Central memory CD8-positive, alpha-beta T cell (primary cell): ENCODE data around the gene MYLK2.

Experiments used
- ATAC-seq: fragments of 150-1000 bp; cut with Tn5 transposase; replicated peaks from 2 replicates; pipeline ENCODE4 v1.10.0; 2022; ENCODE audit warnings: mild to moderate bottlenecking, moderate FRiP score, moderate number of reproducible peaks; ENCODE audit not compliant: poor library complexity, severe bottlenecking; ENCODE audit errors: extremely low read depth
- DNase-seq, 2 donors: peaks; one replicate each; pipeline ENCODE4 v3.0.0; 2021; ENCODE audit warnings: low spot score in 2 of 2
- H3K27ac Mint-ChIP-seq: one replicate; pipeline ENCODE4 v1.8.0; 2022; ENCODE audit warnings: low read depth, mild to moderate bottlenecking, moderate library complexity, mixed read lengths
- H3K27me3 Mint-ChIP-seq: one replicate; pipeline ENCODE4 v1.8.0; 2022; ENCODE audit warnings: mixed read lengths
- H3K36me3 Mint-ChIP-seq: one replicate; pipeline ENCODE4 v1.8.0; 2022; ENCODE audit warnings: mild to moderate bottlenecking, moderate library complexity, mixed read lengths; ENCODE audit not compliant: insufficient read depth
- H3K4me1 Mint-ChIP-seq: one replicate; pipeline ENCODE4 v1.8.0; 2022; ENCODE audit warnings: mixed read lengths
- H3K4me3 Mint-ChIP-seq: one replicate; pipeline ENCODE4 v1.8.0; 2022; ENCODE audit warnings: mild to moderate bottlenecking, moderate library complexity, mixed read lengths
- H3K9me3 Mint-ChIP-seq: one replicate; pipeline ENCODE4 v1.8.0; 2022; ENCODE audit warnings: mixed read lengths

The MYLK2 gene

DNA sequence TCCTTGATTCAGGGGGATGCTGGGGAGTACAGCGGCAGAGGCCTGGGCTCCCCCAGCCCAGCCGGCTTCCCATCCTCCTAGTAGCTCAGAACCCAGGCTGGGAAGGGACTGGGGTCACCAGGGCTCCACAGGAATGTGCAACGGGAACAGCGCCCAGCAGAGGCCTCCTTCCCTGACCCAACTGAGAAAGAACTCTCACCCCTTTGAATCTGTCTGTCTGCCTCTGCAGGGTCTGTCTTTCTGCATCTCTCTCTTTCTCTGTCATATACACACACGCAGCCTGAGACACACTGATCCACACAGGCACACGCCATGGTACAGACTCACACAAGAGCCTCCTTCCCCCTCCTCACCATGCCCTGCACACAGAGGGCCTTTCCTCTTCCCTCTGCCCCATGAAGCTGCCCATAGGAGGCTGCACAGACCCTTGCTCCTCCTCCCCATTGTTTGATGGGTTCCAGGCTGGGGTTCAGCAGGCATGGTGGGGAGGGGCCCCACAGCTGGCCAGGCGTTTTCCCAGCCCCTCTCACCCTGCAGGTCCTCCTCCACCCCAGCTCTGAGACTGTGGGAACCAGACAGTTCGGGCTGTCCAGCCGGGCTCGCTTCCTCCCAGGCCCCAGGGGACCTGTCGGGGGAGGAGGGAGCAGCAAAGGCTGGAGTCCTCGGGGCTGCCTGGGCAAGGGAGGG is 23.5 kb downstream of the MYLK2 start:
- no peaks in the 10 kb centered on the region for H3K36me3 Mint-ChIP-seq
- DNase-seq (no peak), ATAC-seq (no peak)
- no peak overlapping the region for H3K27ac Mint-ChIP-seq
- no peaks in the 10 kb centered on the region for H3K9me3 Mint-ChIP-seq
- H3K27me3 Mint-ChIP-seq: no peaks in the 10 kb centered on the region
- no peak overlapping the region for H3K4me3 Mint-ChIP-seq
- no peaks in the 10 kb centered on the region for H3K4me1 Mint-ChIP-seq

DNA sequence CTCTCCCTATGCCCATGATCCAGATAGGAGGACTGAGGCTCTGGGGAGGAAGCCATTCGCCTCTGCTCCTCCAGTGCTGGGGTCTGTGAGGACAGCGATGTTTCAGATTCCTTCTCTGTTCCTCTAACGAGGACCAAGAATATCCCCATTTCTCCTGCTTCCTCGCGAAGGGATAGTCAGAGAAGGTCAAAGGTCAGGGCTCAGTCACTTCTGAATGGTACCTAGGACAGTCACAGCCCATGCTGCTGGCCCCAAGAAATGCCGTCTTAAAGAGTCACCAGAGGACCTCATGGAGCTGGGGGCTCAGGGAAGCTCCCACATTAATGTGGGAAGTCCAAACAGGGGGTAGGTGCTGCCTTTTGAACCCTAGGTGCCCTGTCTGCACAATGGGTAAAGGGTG is 24.1 kb downstream of the MYLK2 start:
- H3K27me3 Mint-ChIP-seq: no peaks in the 10 kb centered on the region
- H3K36me3 Mint-ChIP-seq: no peaks in the 10 kb centered on the region
- DNase-seq (no peak), ATAC-seq (no peak)
- no peaks in the 10 kb centered on the region for H3K9me3 Mint-ChIP-seq
- no peaks in the 10 kb centered on the region for H3K4me1 Mint-ChIP-seq
- no peak overlapping the region for H3K27ac Mint-ChIP-seq
- H3K4me3 Mint-ChIP-seq: no peak overlapping the region

DNA sequence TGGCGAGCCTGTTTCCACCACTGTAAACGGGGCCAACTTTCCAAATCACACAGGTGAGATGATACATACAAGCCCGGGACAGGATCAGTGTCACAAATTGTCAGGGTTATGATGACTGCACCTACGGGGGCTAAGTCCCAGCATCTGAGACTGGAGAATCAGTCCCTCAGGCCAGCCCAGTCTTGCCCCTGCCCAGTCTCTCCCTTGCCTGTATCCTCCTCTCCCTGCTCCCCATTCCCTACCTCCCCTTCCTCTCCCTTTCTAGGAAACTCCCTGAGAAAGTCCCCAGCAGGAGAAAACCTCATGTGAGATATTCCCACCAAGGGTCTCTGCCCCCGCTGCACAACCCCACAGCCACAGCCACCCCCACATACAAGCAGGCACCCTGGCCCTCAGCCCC is 24.7 kb downstream of the MYLK2 start:
- ATAC-seq (no peak), DNase-seq (no peak)
- no peak overlapping the region for H3K27ac Mint-ChIP-seq
- no peaks in the 10 kb centered on the region for H3K36me3 Mint-ChIP-seq
- no peaks in the 10 kb centered on the region for H3K27me3 Mint-ChIP-seq
- no peaks in the 10 kb centered on the region for H3K4me1 Mint-ChIP-seq
- H3K4me3 Mint-ChIP-seq: no peak overlapping the region
- H3K9me3 Mint-ChIP-seq: no peaks in the 10 kb centered on the region

DNA sequence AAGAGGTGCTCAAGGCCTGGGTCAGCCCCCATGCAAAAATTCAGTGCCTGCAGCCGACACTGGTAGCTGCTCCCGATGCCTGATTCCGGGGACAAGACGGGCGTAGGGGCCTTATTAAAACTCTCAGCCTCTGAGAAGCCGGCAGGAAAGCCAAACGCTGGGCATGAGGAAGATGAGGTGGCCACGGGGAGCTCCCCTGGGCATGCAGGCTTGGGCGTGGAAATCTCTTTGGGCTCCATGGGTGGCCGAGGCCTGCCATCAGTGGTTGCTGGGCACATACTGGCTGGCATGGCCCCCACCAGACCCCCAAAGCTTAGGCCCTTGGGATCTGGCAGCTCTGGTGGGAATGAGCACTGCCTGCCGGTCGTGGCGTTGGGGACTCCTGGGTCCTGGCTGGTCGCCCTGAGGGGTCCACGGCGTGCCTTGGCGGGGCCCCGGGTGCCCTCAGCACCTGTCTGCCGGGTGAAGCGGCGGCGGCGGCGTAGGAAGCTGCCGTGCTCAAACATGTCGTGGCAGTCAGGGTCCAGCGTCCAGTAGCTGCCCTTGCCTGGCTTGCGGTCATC is 25.7 kb downstream of the MYLK2 start:
- no peak overlapping the region for H3K27ac Mint-ChIP-seq
- no peaks in the 10 kb centered on the region for H3K9me3 Mint-ChIP-seq
- no peak overlapping the region for H3K4me3 Mint-ChIP-seq
- H3K36me3 Mint-ChIP-seq: no peaks in the 10 kb centered on the region
- no peaks in the 10 kb centered on the region for H3K4me1 Mint-ChIP-seq
- no peak for DNase-seq
- ATAC-seq: no peak
- H3K27me3 Mint-ChIP-seq: no peaks in the 10 kb centered on the region

DNA sequence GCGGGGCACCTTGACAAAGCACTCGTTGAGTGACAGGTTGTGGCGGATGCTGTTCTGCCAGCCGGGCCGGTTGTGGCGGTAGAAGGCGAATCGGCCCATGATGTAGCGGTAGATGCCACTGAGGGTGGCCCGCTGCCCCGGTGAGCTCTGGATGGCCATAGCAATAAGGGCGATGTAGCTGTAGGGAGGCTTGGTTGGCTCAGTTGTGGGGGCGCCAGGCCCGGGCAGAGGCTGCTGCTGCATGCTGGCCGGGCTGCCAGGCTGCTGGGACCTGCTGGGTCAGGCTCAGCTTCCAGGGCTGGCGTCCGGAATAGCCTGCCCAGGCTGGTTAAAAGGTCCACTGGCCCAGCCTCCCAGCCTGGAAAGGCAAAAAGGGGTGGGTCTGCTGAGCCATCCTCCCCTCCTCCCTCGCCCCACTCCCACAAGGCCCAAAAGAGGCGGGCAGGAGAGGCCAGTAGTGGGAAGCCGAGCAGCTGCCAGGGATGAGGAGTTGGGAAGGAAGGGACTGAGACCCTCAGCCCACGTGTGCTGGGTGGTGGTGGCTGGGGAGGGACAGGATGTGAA is 26.2 kb downstream of the MYLK2 start, which contains the start of gene FOXS1:
TSS of gene FOXS1 (minus strand) at position 305 of the 564 bp plus-strand sequence. CDS start at position 243, 62 bp downstream.
- ATAC-seq: no peak
- Mint-ChIP-seq H3K27me3 (peaks cover 2% of the 10 kb centered on the region), H3K36me3 (no peaks in the 10 kb centered on the region), H3K9me3 (no peaks in the 10 kb centered on the region), H3K27ac (no peak within 1 kb of the TSS), H3K4me1 (no peaks in the 10 kb centered on the region), H3K4me3 (no peak within 1 kb of the TSS)
- DNase-seq: no peak

DNA sequence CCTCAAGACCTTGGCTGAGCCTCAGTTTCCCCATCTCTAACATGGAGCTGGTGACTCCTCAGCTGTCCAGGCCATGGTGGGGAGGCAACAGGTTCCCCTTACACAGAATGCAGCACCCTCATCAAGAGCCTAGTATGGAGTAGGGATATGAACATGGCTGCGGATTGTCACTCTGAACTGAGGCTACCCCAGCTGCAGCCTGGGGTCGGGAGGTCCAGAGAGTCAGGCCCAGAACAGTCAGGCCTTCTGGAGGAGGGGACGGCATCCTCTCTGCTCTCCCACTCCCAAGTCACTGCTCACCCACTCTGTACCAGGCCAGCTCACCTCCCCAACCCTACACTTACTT is 27.6 kb downstream of the MYLK2 start:
- no peaks in the 10 kb centered on the region for H3K36me3 Mint-ChIP-seq
- DNase-seq: no peak
- H3K4me1 Mint-ChIP-seq: no peaks in the 10 kb centered on the region
- H3K27ac Mint-ChIP-seq: no peak overlapping the region
- H3K9me3 Mint-ChIP-seq: no peaks in the 10 kb centered on the region
- peaks cover 16% of the 10 kb centered on the region for H3K27me3 Mint-ChIP-seq
- H3K4me3 Mint-ChIP-seq: no peak overlapping the region
- no peak for ATAC-seq

DNA sequence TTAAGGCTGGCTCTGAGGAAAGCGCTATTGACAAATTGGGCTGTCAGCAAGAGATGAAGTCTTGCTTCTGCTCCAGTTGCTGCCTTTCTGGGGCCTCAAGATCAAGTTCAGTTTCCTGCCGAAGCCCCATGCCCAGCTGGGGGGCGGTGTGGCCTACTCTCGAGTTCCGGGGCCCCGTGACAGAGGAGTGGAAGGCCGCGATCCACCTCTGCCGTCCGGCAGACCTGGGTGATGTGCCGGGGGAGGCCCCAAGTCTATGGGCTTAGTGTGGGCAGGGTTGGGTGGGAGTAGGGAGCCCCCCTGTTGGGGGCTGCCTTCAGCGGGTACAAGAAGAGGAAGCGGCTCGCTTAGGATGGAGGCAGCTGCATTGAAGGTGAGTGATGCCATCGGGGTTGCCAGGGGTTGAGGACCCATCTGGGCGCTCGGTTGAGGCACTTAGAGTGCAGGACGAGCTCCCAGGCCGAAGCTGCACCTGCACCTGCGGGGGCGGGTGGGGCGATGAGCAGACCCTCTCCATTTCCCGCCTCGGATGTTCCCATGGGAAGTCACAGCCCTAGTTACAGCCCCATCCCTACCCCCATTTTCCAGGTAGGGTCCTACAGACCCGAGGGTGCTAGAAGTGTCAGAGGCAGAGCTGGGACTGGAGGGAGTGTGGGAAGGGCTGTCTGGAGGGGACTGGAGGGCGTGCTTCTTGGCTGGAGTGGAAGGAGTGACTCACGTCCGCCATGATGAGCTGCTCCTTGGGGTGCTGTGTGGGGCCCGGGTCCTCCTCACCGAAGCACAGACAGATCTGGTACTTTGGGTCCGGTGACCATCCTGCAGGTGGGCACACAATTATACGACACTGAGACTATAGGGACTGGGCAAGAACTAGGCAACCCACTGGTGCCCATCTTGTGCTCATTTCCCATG is 29.2 kb downstream of the MYLK2 start:
- DNase-seq (no peak), ATAC-seq (no peak)
- Mint-ChIP-seq H3K9me3 (no peaks in the 10 kb centered on the region), H3K4me1 (no peaks in the 10 kb centered on the region), H3K27me3 (peaks cover 16% of the 10 kb centered on the region), H3K36me3 (no peaks in the 10 kb centered on the region), H3K4me3 (no peak overlapping the region), H3K27ac (no peak overlapping the region)

DNA sequence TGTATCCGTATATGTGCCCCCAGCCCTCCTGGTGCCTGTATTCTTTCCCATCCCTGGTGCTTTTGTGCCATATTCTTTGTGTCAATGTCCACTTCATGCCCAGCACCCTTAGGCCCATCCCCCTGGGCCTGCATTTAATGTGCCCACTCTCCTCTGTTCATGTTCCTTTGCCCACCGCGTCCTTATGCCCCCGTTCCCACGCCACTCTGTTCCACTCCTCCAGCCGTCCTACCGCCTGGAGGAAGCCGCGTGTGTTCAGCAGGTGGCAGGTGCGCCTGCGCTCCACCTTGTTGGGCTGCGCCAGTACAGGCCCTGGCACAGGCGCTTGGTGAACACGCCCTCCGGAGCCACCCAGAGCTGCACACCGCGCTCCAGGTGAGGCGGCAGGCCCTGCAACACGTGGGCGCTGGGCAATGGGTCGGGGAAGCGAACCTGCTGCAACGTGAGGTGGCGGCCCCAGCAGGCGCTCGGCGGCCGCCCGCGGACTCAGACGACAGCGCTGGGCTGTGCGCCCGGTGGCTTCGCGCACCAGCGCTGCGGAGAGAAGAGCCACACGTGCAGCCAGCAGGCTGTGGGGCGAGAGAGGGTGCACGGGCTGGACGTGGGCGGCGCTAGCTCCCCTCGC is 30.3 kb downstream of the MYLK2 start:
- DNase-seq (no peak), ATAC-seq (no peak)
- Mint-ChIP-seq H3K36me3 (no peaks in the 10 kb centered on the region), H3K9me3 (no peaks in the 10 kb centered on the region), H3K4me1 (no peaks in the 10 kb centered on the region), H3K27ac (no peak overlapping the region), H3K4me3 (no peak overlapping the region), H3K27me3 (peaks cover 16% of the 10 kb centered on the region)

DNA sequence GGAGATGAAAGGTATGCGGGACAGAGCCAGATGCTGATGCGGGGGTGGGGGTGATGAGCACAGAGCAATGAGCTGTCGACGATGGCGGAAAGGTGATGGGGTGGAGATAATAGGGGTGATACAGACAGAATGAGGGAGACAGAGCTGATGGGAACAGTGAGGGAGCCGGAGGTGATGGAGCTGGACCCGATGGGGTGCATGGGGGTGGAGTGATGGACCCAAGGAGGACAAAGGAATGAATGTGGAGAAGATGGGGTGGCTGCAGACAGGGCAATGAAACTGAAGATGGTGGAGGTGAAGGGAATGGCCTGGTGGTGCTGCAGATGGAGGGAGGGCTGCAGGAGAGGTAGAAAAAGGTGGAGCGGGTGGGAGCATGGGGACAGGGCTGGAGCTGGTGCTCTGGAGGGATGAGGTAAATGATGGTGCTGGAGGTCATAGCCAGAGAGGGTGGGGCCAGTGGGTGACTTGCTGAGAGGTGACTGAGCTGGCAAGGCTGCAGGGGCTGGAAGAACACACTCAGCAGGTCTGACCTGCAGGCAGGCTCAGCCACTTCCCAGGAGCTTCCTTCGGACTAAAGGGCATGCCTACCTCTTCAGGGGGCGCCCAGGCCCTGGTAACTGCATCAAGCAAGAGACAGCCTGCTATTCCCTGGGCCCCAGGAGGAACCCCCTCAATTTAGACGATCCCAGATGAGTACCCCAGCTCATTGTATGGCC is 32.2 kb downstream of the MYLK2 start:
- H3K36me3 Mint-ChIP-seq: no peaks in the 10 kb centered on the region
- no peak overlapping the region for H3K27ac Mint-ChIP-seq
- H3K4me3 Mint-ChIP-seq: no peak overlapping the region
- DNase-seq (no peak), ATAC-seq (no peak)
- H3K27me3 Mint-ChIP-seq: peaks cover 16% of the 10 kb centered on the region
- no peaks in the 10 kb centered on the region for H3K9me3 Mint-ChIP-seq
- no peaks in the 10 kb centered on the region for H3K4me1 Mint-ChIP-seq

DNA sequence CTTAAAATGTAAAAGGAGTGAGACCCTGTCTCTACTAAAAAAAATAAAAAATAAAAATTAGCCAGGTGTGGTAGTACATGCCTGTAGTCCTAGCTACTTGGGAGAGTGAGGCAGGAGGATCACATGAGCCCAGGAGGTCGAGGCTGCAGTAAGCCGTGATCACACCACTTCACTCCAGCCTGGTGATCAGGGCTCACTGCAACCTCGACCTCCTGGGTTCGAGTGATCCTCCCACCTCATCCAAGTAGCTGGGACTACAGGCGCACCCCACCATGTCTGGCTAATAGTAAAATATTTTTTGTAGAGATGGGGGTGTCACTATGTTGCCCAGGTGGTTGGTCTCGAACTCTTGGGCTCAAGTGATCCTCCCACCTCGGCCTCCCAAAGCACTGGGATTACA is 34.3 kb downstream of the MYLK2 start:
- ATAC-seq (no peak), DNase-seq (no peak)
- Mint-ChIP-seq H3K27me3 (peaks cover 16% of the 10 kb centered on the region), H3K9me3 (no peaks in the 10 kb centered on the region), H3K4me3 (no peak overlapping the region), H3K27ac (no peak overlapping the region), H3K36me3 (no peaks in the 10 kb centered on the region), H3K4me1 (no peaks in the 10 kb centered on the region)

DNA sequence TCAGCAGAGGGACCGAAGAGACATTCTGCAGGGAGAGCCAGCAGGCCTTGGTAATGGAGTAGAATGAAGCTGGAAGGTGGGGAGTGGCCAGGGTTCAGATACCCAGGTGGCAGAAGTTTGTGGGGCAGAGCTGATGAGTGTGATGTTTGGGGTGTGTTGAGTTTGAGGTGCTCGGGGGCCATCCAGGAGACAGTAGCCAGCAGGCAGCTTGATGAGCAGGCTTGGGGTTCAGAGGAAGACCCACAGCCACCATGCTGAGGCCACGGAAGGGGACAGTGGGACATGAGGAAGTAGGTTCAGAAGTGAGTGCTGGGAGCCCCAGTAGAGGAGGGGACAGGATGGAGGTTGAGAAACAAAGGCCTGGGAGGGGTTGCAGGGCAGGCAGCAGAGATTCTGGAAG is 37.4 kb downstream of the MYLK2 start:
- H3K9me3 Mint-ChIP-seq: no peaks in the 10 kb centered on the region
- no peak overlapping the region for H3K27ac Mint-ChIP-seq
- DNase-seq (no peak), ATAC-seq (no peak)
- no peaks in the 10 kb centered on the region for H3K4me1 Mint-ChIP-seq
- H3K4me3 Mint-ChIP-seq: no peak overlapping the region
- H3K27me3 Mint-ChIP-seq: peaks cover 10% of the 10 kb centered on the region
- H3K36me3 Mint-ChIP-seq: no peaks in the 10 kb centered on the region
